GM12878 (cell line): ENCODE results near the gene MVP. TPM values are rescaled to one million over a fixed set of nuclear protein-coding genes. Genes with fewer than 3 reads are reported as not detected.
"Not testable (repeated sequence)": the region's sequence is repeated elsewhere in the genome, so short reads cannot be mapped to it uniquely, and the experiment has no call there.

Experiments used
- ATAC-seq: fragments of 200-7000 bp; cut with Tn5 transposase; 3 replicates; pipeline ENCODE4 v1.9.1; 2020; ENCODE audit warnings: mild to moderate bottlenecking, moderate library complexity
- BruUV-seq: library from RNA; stranded (reverse); fragments of 400-500 nt; replicated peaks from 2 replicates; lab custom pipeline; 2021; lab: Mats Ljungman, UMichigan
- CTCF ChIA-PET: fragments of 300-600 bp; sonication (Branson Sonifier 250); formaldehyde crosslinking; extraction: SDS; loops from one replicate; lab custom pipeline; 2021; ENCODE audit warnings: inconsistent platforms; lab: Yijun Ruan, JAX
- POLR2A ChIA-PET: fragments of 350-600 bp; formaldehyde crosslinking; extraction: SDS; loops from one replicate; lab custom pipeline; 2021; ENCODE audit warnings: inconsistent platforms; lab: Charles Lee
- RAD21 ChIA-PET: fragments of 300-600 bp; sonication (Branson Sonifier 250); formaldehyde crosslinking; loops from one replicate; lab custom pipeline; 2023; ENCODE audit warnings: antibody characterized with exemption; ENCODE audit not compliant: unreplicated experiment; lab: Charles Lee
- SMC1A ChIA-PET: fragments of 300-600 bp; sonication (Branson Sonifier 250); formaldehyde crosslinking; loops from one replicate; lab custom pipeline; 2023; ENCODE audit not compliant: unreplicated experiment, uncharacterized antibody; lab: Charles Lee
- DNase-seq: peaks from one replicate; pipeline ENCODE4 v3.0.0-alpha.2; 2011; ENCODE audit warnings: low read depth, low spot score
- FAIRE-seq: peaks from 3 replicates; lab custom pipeline; 2011; peaks lifted over from hg19 to GRCh38; lab: Jason Lieb, UNC
- H2AFZ ChIP-seq: 2 replicates; pipeline ENCODE4 v1.6.0; 2011; ENCODE audit warnings: low read depth, low read length, control low read depth; ENCODE audit not compliant: control insufficient read depth
- H3K27ac ChIP-seq: 2 replicates; pipeline ENCODE4 v1.5.1; 2011; ENCODE audit warnings: control low read depth; ENCODE audit not compliant: control insufficient read depth, insufficient read depth
- H3K27me3 ChIP-seq, 2 experiments: replicated peaks in 1 of 2; 2 replicates each; pipeline versions ENCODE4 v1.6.0 to v1.6.1; 2011; ENCODE audit warnings: low read length in 1 of 2; ENCODE audit not compliant: control insufficient read depth in 2 of 2, insufficient read depth in 2 of 2
- H3K36me3 ChIP-seq, 2 experiments: 2 replicates each; pipeline ENCODE4 v1.5.1; 2011; ENCODE audit warnings: low read length in 1 of 2; ENCODE audit not compliant: control insufficient read depth in 2 of 2, insufficient read depth in 2 of 2
- H3K4me1 ChIP-seq: 2 replicates; pipeline ENCODE4 v1.6.1; 2011; ENCODE audit warnings: mild to moderate bottlenecking, low read length, moderate library complexity, mixed read lengths; ENCODE audit not compliant: control insufficient read depth, insufficient read depth
- H3K4me2 ChIP-seq: 2 replicates; pipeline ENCODE4 v1.6.0; 2011; ENCODE audit warnings: control low read depth; ENCODE audit not compliant: control insufficient read depth, insufficient read depth
- H3K4me3 ChIP-seq: fragments of 200-600 bp; sonication (generic); 2 replicates; pipeline ENCODE4 v1.5.1; 2016
- H3K79me2 ChIP-seq: 2 replicates; pipeline ENCODE4 v1.6.0; 2011; ENCODE audit warnings: low read length; ENCODE audit not compliant: control insufficient read depth, insufficient read depth
- H3K9ac ChIP-seq: 2 replicates; pipeline ENCODE4 v1.8.0; 2011; ENCODE audit warnings: low read length, control low read depth, mixed read lengths; ENCODE audit not compliant: control insufficient read depth, insufficient read depth
- H3K9me3 ChIP-seq: replicated peaks from 3 replicates; pipeline ENCODE4 v1.5.1; 2011; ENCODE audit warnings: mild to moderate bottlenecking, low read length; ENCODE audit not compliant: control insufficient read depth, insufficient read depth
- H4K20me1 ChIP-seq: 2 replicates; pipeline ENCODE4 v1.6.0; 2011; ENCODE audit not compliant: control insufficient read depth, insufficient read depth
- ATF2 ChIP-seq: IDR thresholded peaks from 2 replicates; pipeline ENCODE4 v1.6.1; 2012; ENCODE audit warnings: low read length, inconsistent platforms
- ATF3 ChIP-seq: IDR thresholded peaks from 2 replicates; pipeline ENCODE4 v1.6.1; 2011; ENCODE audit warnings: low read depth, mild to moderate bottlenecking, low read length, moderate library complexity, borderline replicate concordance; ENCODE audit errors: extremely low read depth
- FOXM1 ChIP-seq: IDR thresholded peaks from 2 replicates; pipeline ENCODE4 v1.6.1; 2012; ENCODE audit warnings: low read depth, mild to moderate bottlenecking, inconsistent platforms, low read length, moderate library complexity
- GABPA ChIP-seq: IDR thresholded peaks from 2 replicates; pipeline ENCODE4 v1.6.1; 2014; ENCODE audit warnings: antibody characterized with exemption, low read depth, mild to moderate bottlenecking, inconsistent platforms
- MTA2 ChIP-seq: fragments of 450-650 bp; IDR thresholded peaks from 2 replicates; pipeline ENCODE4 v1.6.1; 2016; ENCODE audit warnings: low read depth, mild to moderate bottlenecking, moderate library complexity
- POLR2A ChIP-seq: IDR thresholded peaks from 2 replicates; pipeline ENCODE4 v1.6.1; 2011; ENCODE audit warnings: low read depth, mild to moderate bottlenecking, low read length
- SPI1 ChIP-seq: IDR thresholded peaks from 2 replicates; pipeline ENCODE4 v1.6.1; 2011; ENCODE audit warnings: low read depth, mild to moderate bottlenecking, low read length, moderate library complexity, borderline replicate concordance; ENCODE audit not compliant: insufficient read depth
- SRF ChIP-seq, 2 experiments: IDR thresholded peaks; 2 replicates each; pipeline ENCODE4 v1.6.1; 2011; ENCODE audit warnings: low read depth in 2 of 2, low read length in 2 of 2, mild to moderate bottlenecking in 1 of 2, moderate library complexity in 1 of 2
- ZNF274 ChIP-seq: IDR thresholded peaks from one replicate; pipeline ENCODE4 v1.8.0; 2011; ENCODE audit not compliant: insufficient read length, insufficient read depth
- WGBS: methylation state at CpG from one replicate; pipeline ENCODE4 v1.1.6; 2016; ENCODE audit warnings: low lambda C conversion rate; ENCODE audit not compliant: insufficient replicate concordance, insufficient coverage; ENCODE audit errors: missing lambda C conversion rate; 5-methylcytosine and 5-hydroxymethylcytosine counted together
- in situ Hi-C: fragments of 300-500 bp; cut with MboI; formaldehyde crosslinking; loops from 9 replicates; pipeline ENCODE4 v1.14.3; 2018; ENCODE audit warnings: mixed read lengths
- intact Hi-C: fragments of 100-400 bp; cut with micrococcal nuclease; formaldehyde crosslinking; loops from one replicate; pipeline ENCODE4 v1.14.2; 2022; ENCODE audit not compliant: unreplicated experiment
- polyA plus RNA-seq, 11 experiments: library from polyadenylated mRNA; depleted of rRNA in 4 of 11; unstranded in 6 of 11; stranded (reverse) in 5 of 11; fragments of >200 nt; fragmentation: Nextera tagmentation in 4 of 11; fragmentation: Illumina TruSeq in 1 of 11; extraction: Ambion mirVana in 4 of 11; extraction: Trizol in 1 of 11; gene quantifications; 1 replicate in 1 of 11; 2 replicates in 10 of 11; pipeline versions ENCODE4 v1.2.1 to v1.2.3, GENCODE V29; 2011 to 2016; ENCODE audit warnings: inconsistent platforms in 2 of 11, missing spikeins in 2 of 11, low read depth in 1 of 11
- total RNA-seq, 4 experiments: library from RNA; depleted of rRNA in 3 of 4; stranded (reverse); fragments of >200 nt in 3 of 4; fragmentation: Illumina TruSeq in 1 of 4; extraction: Trizol in 1 of 4; gene quantifications; 2 replicates each; pipeline versions ENCODE4 v1.2.1 to v1.2.3, GENCODE V29; 2013 to 2021
- TF ChIP-seq, protein P1 (sequence below): fragments of 450-650 bp; IDR thresholded peaks from 2 replicates; pipeline ENCODE4 v1.6.1; 2017; ENCODE audit warnings: mild to moderate bottlenecking

The MVP gene
- total and polyA plus RNA-seq, 10 of the 15 experiments (the other 5 are each of a cell fraction or from before 2014, with no cell fraction given), result 0.98 to 74.2 (median 54.7) TPM

GRCh38 chr16:29831490-29831889, 11.2 kb downstream of the MVP start:
- no peaks in the 10 kb centered on the region for H3K9me3 ChIP-seq
- no peaks in the 10 kb centered on the region for H3K4me1 ChIP-seq
- H3K79me2 ChIP-seq, result no peaks in the 10 kb centered on the region; the same call in 1 of the 2 replicates
- ChIA-PET CTCF (no interaction called here), RAD21 (no interaction called here), SMC1A (no interaction called here), POLR2A (no interaction called here)
- H3K36me3 ChIP-seq, result peaks cover 8 to 11% of the 10 kb centered on the region in 2 experiments; a peak in 3 of 4 replicates
- H3K9ac ChIP-seq, result no peak overlapping the region
- no peak for DNase-seq
- no peak overlapping the region for H3K27ac ChIP-seq
- in situ Hi-C loops, result no loop called here
- TF ChIP-seq GABPA (no peak), ZNF274 (no peak), SPI1 (no peak), SRF (IDR thresholded peaks at IDR 0.05; ENCODE audit: low read depth in 2 of 2, low read length in 2 of 2) (no peak), MTA2 (no peak), FOXM1 (no peak), ATF3 (no peak), ATF2 (no peak), POLR2A (no peak)
- TF ChIP-seq, protein P1, sequence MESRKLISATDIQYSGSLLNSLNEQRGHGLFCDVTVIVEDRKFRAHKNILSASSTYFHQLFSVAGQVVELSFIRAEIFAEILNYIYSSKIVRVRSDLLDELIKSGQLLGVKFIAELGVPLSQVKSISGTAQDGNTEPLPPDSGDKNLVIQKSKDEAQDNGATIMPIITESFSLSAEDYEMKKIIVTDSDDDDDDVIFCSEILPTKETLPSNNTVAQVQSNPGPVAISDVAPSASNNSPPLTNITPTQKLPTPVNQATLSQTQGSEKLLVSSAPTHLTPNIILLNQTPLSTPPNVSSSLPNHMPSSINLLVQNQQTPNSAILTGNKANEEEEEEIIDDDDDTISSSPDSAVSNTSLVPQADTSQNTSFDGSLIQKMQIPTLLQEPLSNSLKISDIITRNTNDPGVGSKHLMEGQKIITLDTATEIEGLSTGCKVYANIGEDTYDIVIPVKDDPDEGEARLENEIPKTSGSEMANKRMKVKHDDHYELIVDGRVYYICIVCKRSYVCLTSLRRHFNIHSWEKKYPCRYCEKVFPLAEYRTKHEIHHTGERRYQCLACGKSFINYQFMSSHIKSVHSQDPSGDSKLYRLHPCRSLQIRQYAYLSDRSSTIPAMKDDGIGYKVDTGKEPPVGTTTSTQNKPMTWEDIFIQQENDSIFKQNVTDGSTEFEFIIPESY, result no peak
- no peaks in the 10 kb centered on the region for H4K20me1 ChIP-seq
- ATAC-seq, result no peak
- intact Hi-C loops, result no loop called here
- H3K4me3 ChIP-seq, result no peak overlapping the region
- BruUV-seq, result no TSS peak
- no peak for FAIRE-seq
- no peaks in the 10 kb centered on the region for H3K27me3 ChIP-seq
- no peak overlapping the region for H2AFZ ChIP-seq
- no peak overlapping the region for H3K4me2 ChIP-seq
- WGBS, result 66% methylated on average over 2 of the region's 2 CpGs

GRCh38 chr16:29833219-29833618, 13.0 kb downstream of the MVP start:
- BruUV-seq, FAIRE-seq, RAD21 ChIA-PET, intact Hi-C loops, in situ Hi-C loops, H4K20me1 ChIP-seq, H3K9me3 ChIP-seq, H3K4me3 ChIP-seq, H3K4me2 ChIP-seq, H3K79me2 ChIP-seq, H3K27ac ChIP-seq, H3K4me1 ChIP-seq, SMC1A ChIA-PET, H3K27me3 ChIP-seq, DNase-seq, H3K9ac ChIP-seq, ATAC-seq, H2AFZ ChIP-seq: not testable (repeated sequence)
- ChIA-PET CTCF (interaction anchor here (0.6 to 1.6 kb wide), 5 partner anchors 15 to 128 kb away, joined by 3 to 7 read pairs (median 3); partner anchors contain the start of gene PAGR1), POLR2A (interaction anchor here (1.0 kb wide), 1 partner anchor 16 kb away, joined by 3 read pairs; no protein-coding TSS in a partner anchor)
- H3K36me3 ChIP-seq, result peaks cover 11 to 15% of the 10 kb centered on the region in 2 experiments; a peak in 3 of 4 replicates
- WGBS, result 85% methylated on average over 4 of the region's 4 CpGs
